B cell (primary cell): ENCODE measurements around the gene FUT3. TPM values are rescaled to one million over a fixed set of nuclear protein-coding genes. Genes with fewer than 3 reads are reported as not detected.

Experiments
- ATAC-seq: fragments of 200-7000 bp; cut with Tn5 transposase; one replicate; pipeline ENCODE4 v1.10.0; 2021; ENCODE audit warnings: low read depth, mild to moderate bottlenecking, moderate number of reproducible peaks, moderate library complexity
- CTCF ChIA-PET: fragments of 350-600 bp; sonication (Branson Sonifier 250); formaldehyde crosslinking; loops from one replicate; lab custom pipeline; 2021; ENCODE audit warnings: antibody characterized with exemption, inconsistent platforms; lab: Charles Lee
- POLR2A ChIA-PET: fragments of 350-600 bp; sonication (Branson Sonifier 250); formaldehyde crosslinking; loops from one replicate; lab custom pipeline; 2021; ENCODE audit warnings: antibody characterized with exemption; lab: Charles Lee
- DNase-seq: peaks from one replicate; pipeline ENCODE4 v3.0.0; 2013
- H2AFZ ChIP-seq: 2 replicates; pipeline ENCODE4 v1.6.1; 2012; ENCODE audit warnings: mild to moderate bottlenecking, low read depth, low read length; ENCODE audit not compliant: insufficient read depth, poor library complexity, severe bottlenecking
- H3K27ac ChIP-seq, 2 donors: 1 replicate in 1 of 2; 2 replicates in 1 of 2; pipeline ENCODE4 v1.5.1; 2012 to 2013; ENCODE audit warnings: low read length in 2 of 2, mild to moderate bottlenecking in 2 of 2, moderate library complexity in 1 of 2
- H3K27me3 ChIP-seq, 4 experiments: fragments of 200-600 bp in 1 of 4; sonication (generic) in 1 of 4; replicated peaks in 1 of 4; 1 replicate in 2 of 4; 2 replicates in 2 of 4; pipeline versions ENCODE4 v1.6.1 to v1.7.0; 2013 to 2016; ENCODE audit warnings: low read length in 3 of 4, mild to moderate bottlenecking in 2 of 4, mixed read lengths in 1 of 4, moderate library complexity in 1 of 4; ENCODE audit not compliant: insufficient read depth in 4 of 4, control insufficient read depth in 3 of 4; ENCODE audit errors: control extremely low read depth in 1 of 4
- H3K36me3 ChIP-seq, 2 experiments: replicated peaks in 1 of 2; 1 replicate in 1 of 2; 2 replicates in 1 of 2; pipeline versions ENCODE4 v1.6.1 to v1.7.1; 2013; ENCODE audit warnings: low read length in 1 of 2; ENCODE audit not compliant: insufficient read depth in 2 of 2, control insufficient read depth in 1 of 2; ENCODE audit errors: control extremely low read depth in 1 of 2, extremely low read depth in 1 of 2
- H3K4me1 ChIP-seq, 2 donors: fragments of 200-600 bp in 1 of 2; sonication (generic) in 1 of 2; 1 replicate in 1 of 2; 2 replicates in 1 of 2; pipeline versions ENCODE4 v1.5.1 to v1.6.1; 2013 to 2017; ENCODE audit warnings: low read length in 2 of 2; ENCODE audit not compliant: control insufficient read depth in 2 of 2, insufficient read depth in 2 of 2
- H3K4me2 ChIP-seq: replicated peaks from 2 replicates; pipeline ENCODE3; 2012; ENCODE audit warnings: mild to moderate bottlenecking, low read depth, low read length; ENCODE audit not compliant: poor library complexity, severe bottlenecking
- H3K4me3 ChIP-seq, 5 experiments: fragments of 200-600 bp in 1 of 5; sonication (generic) in 1 of 5; 1 replicate in 3 of 5; 2 replicates in 2 of 5; pipeline versions ENCODE4 v1.5.1 to v1.7.0; 2011 to 2016; ENCODE audit warnings: low read length in 4 of 5, mild to moderate bottlenecking in 4 of 5, low read depth in 2 of 5, control low read depth in 1 of 5, moderate library complexity in 1 of 5; ENCODE audit not compliant: insufficient read depth in 1 of 5; ENCODE audit errors: control extremely low read depth in 1 of 5, extremely low read depth in 1 of 5
- H3K79me2 ChIP-seq: fragments of 200-600 bp; sonication (generic); one replicate; pipeline ENCODE4 v1.6.0; 2016; ENCODE audit warnings: low read length; ENCODE audit not compliant: control insufficient read depth, insufficient read depth
- H3K9ac ChIP-seq: fragments of 200-600 bp; sonication (generic); 2 replicates; pipeline ENCODE4 v1.6.1; 2017; ENCODE audit warnings: mild to moderate bottlenecking, low read length, moderate library complexity
- H3K9me3 ChIP-seq, 3 donors: one replicate each; pipeline versions ENCODE4 v1.6.1 to v1.7.1; 2013; ENCODE audit warnings: low read length in 2 of 3; ENCODE audit not compliant: control insufficient read depth in 2 of 3, insufficient read depth in 1 of 3; ENCODE audit errors: control extremely low read depth in 1 of 3
- H4K20me1 ChIP-seq: 2 replicates; pipeline ENCODE4 v1.6.0; 2012; ENCODE audit warnings: mild to moderate bottlenecking, low read length; ENCODE audit not compliant: insufficient read depth, control insufficient read depth, poor library complexity, severe bottlenecking
- H3K27ac Mint-ChIP-seq: one replicate; pipeline ENCODE4 v1.8.0; 2021; ENCODE audit warnings: mixed read lengths
- H3K27me3 Mint-ChIP-seq: one replicate; pipeline ENCODE4 v1.8.0; 2021; ENCODE audit warnings: mixed read lengths
- H3K4me1 Mint-ChIP-seq: one replicate; pipeline ENCODE4 v1.8.0; 2021; ENCODE audit warnings: mixed read lengths
- H3K4me3 Mint-ChIP-seq: one replicate; pipeline ENCODE4 v1.8.0; 2021; ENCODE audit warnings: mixed read lengths
- H3K9me3 Mint-ChIP-seq: one replicate; pipeline ENCODE4 v1.8.0; 2022; ENCODE audit warnings: mixed read lengths; ENCODE audit not compliant: insufficient read depth
- CTCF ChIP-seq: fragments of 200-600 bp; IDR thresholded peaks from one replicate; pipeline ENCODE4 v1.8.0; 2022; ENCODE audit warnings: antibody characterized with exemption, mild to moderate bottlenecking
- EZH2 ChIP-seq: IDR thresholded peaks from 2 replicates; pipeline ENCODE4 v1.6.1; 2012; ENCODE audit warnings: borderline replicate concordance, low read depth, mild to moderate bottlenecking, moderate library complexity, low read length; ENCODE audit not compliant: insufficient read depth, poor library complexity, severe bottlenecking
- WGBS: methylation state at CpG from one replicate; pipeline ENCODE4 v1.1.5; 2013; ENCODE audit warnings: missing lambda C conversion rate; ENCODE audit not compliant: insufficient coverage; 5-methylcytosine and 5-hydroxymethylcytosine counted together
- intact Hi-C: fragments of 100-400 bp; cut with micrococcal nuclease; formaldehyde crosslinking; loops from one replicate; pipeline ENCODE4 v1.10.0; 2022
- polyA plus RNA-seq: library from polyadenylated mRNA; depleted of rRNA; stranded (reverse); fragments of >200 nt; gene quantifications from 2 replicates; pipeline ENCODE4 v1.2.3, GENCODE V29; 2012
- total RNA-seq, 2 donors: library from RNA; stranded (reverse); fragments of 120-200 nt in 1 of 2; gene quantifications; 1 replicate in 1 of 2; 2 replicates in 1 of 2; pipeline versions ENCODE4 v1.2.3 to v1.2.4, GENCODE V29; 2013 to 2022

Gene FUT3
- total and polyA plus RNA-seq, 2 donors (not counting 1 experiment from before 2014, with no cell fraction given) = not detected

- intact Hi-C loops = no loop called here
- Histone ChIP-seq H3K27me3 (peaks cover 0 to under 1% (median 0%) of the 10 kb centered on the region in 4 experiments), H3K9ac (no peak overlapping the region), H3K4me2 (no peak overlapping the region), H2AFZ (no peak overlapping the region), H3K27ac (no peak overlapping the region), H3K79me2 (peaks cover 30% of the 10 kb centered on the region), H3K9me3 (peaks cover 0 to 4% (median 0%) of the 10 kb centered on the region in 3 donors), H4K20me1 (peaks cover 48% of the 10 kb centered on the region), H3K36me3 (peaks cover 0 to 13% of the 10 kb centered on the region in 2 experiments), H3K4me1 (peaks cover under 1 to 3% of the 10 kb centered on the region in 2 donors), H3K4me3 (no peak overlapping the region)
- no peak overlapping the region for H3K27ac Mint-ChIP-seq
- no peak for DNase-seq
- H3K4me3 Mint-ChIP-seq = no peak overlapping the region
- 97% methylated on average over 28 of the region's 30 CpGs for WGBS
- no peak for TF ChIP-seq CTCF
- no peak for TF ChIP-seq EZH2
- ChIA-PET POLR2A (no interaction called here), CTCF (no interaction called here)
- no peaks in the 10 kb centered on the region for H3K27me3 Mint-ChIP-seq
- H3K9me3 Mint-ChIP-seq = no peaks in the 10 kb centered on the region
- H3K4me1 Mint-ChIP-seq = peaks cover 11% of the 10 kb centered on the region
- no peak for ATAC-seq
These were observed 46.1 kb upstream of the FUT3 start for GRCh38 chr19:5897189-5897969.
